IPS DF 6.9 (cell line): ENCODE results near the gene CD8B2.
"Not testable (repeated sequence)": the region's sequence is repeated elsewhere in the genome, so short reads cannot be mapped to it uniquely, and the experiment has no call there.

Experiments used
- DNase-seq: peaks from one replicate; pipeline ENCODE4 v3.0.0-alpha.2; 2013; ENCODE audit warnings: low read depth, low spot score
- H3K27ac ChIP-seq: one replicate; pipeline ENCODE4 v1.5.1; 2013; ENCODE audit warnings: low read length, control low read depth
- H3K27me3 ChIP-seq: 2 replicates; pipeline ENCODE4 v1.6.1; 2013; ENCODE audit warnings: mild to moderate bottlenecking, low read length; ENCODE audit not compliant: control insufficient read depth, insufficient read depth
- H3K36me3 ChIP-seq: 2 replicates; pipeline ENCODE4 v1.6.1; 2013; ENCODE audit warnings: low read length; ENCODE audit not compliant: control insufficient read depth, insufficient read depth
- H3K4me1 ChIP-seq: 2 replicates; pipeline ENCODE4 v1.6.1; 2013; ENCODE audit warnings: low read length; ENCODE audit not compliant: control insufficient read depth, insufficient read depth
- H3K4me3 ChIP-seq: 2 replicates; pipeline ENCODE4 v1.5.1; 2013; ENCODE audit warnings: mild to moderate bottlenecking, low read length
- H3K9me3 ChIP-seq: 2 replicates; pipeline ENCODE4 v1.6.1; 2013; ENCODE audit warnings: low read length, inconsistent platforms; ENCODE audit not compliant: control insufficient read depth, insufficient read depth
- WGBS: extraction: QIAGEN DNeasy Blood & Tissue Kit; methylation state at CpG from one replicate; pipeline ENCODE4 v1.1.7; 2013; ENCODE audit warnings: mixed read lengths, missing lambda C conversion rate; ENCODE audit not compliant: insufficient read length, insufficient coverage; 5-methylcytosine and 5-hydroxymethylcytosine counted together

Gene CD8B2

GRCh38 chr2:106492913-106493312 lies 5.7 kb downstream of the CD8B2 start:
- not testable (repeated sequence) for DNase-seq, H3K27me3 ChIP-seq, H3K4me1 ChIP-seq, H3K27ac ChIP-seq, H3K4me3 ChIP-seq, H3K36me3 ChIP-seq, H3K9me3 ChIP-seq
- no CpG with 5 or more reads among the region's 6 CpGs for WGBS

GRCh38 chr2:106498549-106498948 lies 11.4 kb downstream of the CD8B2 start:
- not testable (repeated sequence) for H3K27ac ChIP-seq, H3K27me3 ChIP-seq, H3K4me1 ChIP-seq, DNase-seq, H3K4me3 ChIP-seq, H3K9me3 ChIP-seq, H3K36me3 ChIP-seq
- no CpG with 5 or more reads among the region's 1 CpG for WGBS

GRCh38 chr2:106500350-106500749 lies 13.2 kb downstream of the CD8B2 start:
- H3K9me3 ChIP-seq, H3K4me1 ChIP-seq, H3K27me3 ChIP-seq, DNase-seq, H3K36me3 ChIP-seq, H3K27ac ChIP-seq, H3K4me3 ChIP-seq: not testable (repeated sequence)
- WGBS = no CpG with 5 or more reads among the region's 7 CpGs

GRCh38 chr2:106502351-106502750 lies 15.2 kb downstream of the CD8B2 start:
- H3K4me3 ChIP-seq, H3K27me3 ChIP-seq, H3K9me3 ChIP-seq, H3K27ac ChIP-seq, DNase-seq, H3K36me3 ChIP-seq, H3K4me1 ChIP-seq: not testable (repeated sequence)
- no CpG with 5 or more reads among the region's 8 CpGs for WGBS

GRCh38 chr2:106504192-106504591 lies 17.0 kb downstream of the CD8B2 start:
- WGBS = no CpG with 5 or more reads among the region's 11 CpGs
- H3K9me3 ChIP-seq, H3K4me3 ChIP-seq, H3K27me3 ChIP-seq, H3K27ac ChIP-seq, H3K36me3 ChIP-seq, H3K4me1 ChIP-seq, DNase-seq: not testable (repeated sequence)

- not testable (repeated sequence) for H3K9me3 ChIP-seq, H3K27me3 ChIP-seq, DNase-seq, H3K4me3 ChIP-seq, H3K27ac ChIP-seq, H3K4me1 ChIP-seq, H3K36me3 ChIP-seq
- no CpG with 5 or more reads among the region's 4 CpGs for WGBS
These were observed 17.6 kb downstream of the CD8B2 start for GRCh38 chr2:106504787-106505186.

GRCh38 chr2:106506002-106506687 lies 19.0 kb downstream of the CD8B2 start:
- H3K36me3 ChIP-seq, H3K27ac ChIP-seq, H3K4me1 ChIP-seq, H3K4me3 ChIP-seq, H3K9me3 ChIP-seq, H3K27me3 ChIP-seq, DNase-seq: not testable (repeated sequence)
- WGBS = no CpG with 5 or more reads among the region's 9 CpGs

GRCh38 chr2:106508660-106509373 lies 21.7 kb downstream of the CD8B2 start:
- not testable (repeated sequence) for H3K36me3 ChIP-seq, H3K27me3 ChIP-seq, H3K27ac ChIP-seq, H3K4me1 ChIP-seq, H3K4me3 ChIP-seq, H3K9me3 ChIP-seq, DNase-seq
- WGBS = no CpG with 5 or more reads among the region's 11 CpGs

- not testable (repeated sequence) for H3K4me3 ChIP-seq, H3K27me3 ChIP-seq, H3K27ac ChIP-seq, H3K4me1 ChIP-seq, DNase-seq, H3K36me3 ChIP-seq, H3K9me3 ChIP-seq
- WGBS = no CpG with 5 or more reads among the region's 6 CpGs
These were observed 22.2 kb downstream of the CD8B2 start for GRCh38 chr2:106509374-106509770.

GRCh38 chr2:106510791-106511190 lies 23.6 kb downstream of the CD8B2 start:
- not testable (repeated sequence) for H3K27me3 ChIP-seq, H3K36me3 ChIP-seq, H3K4me1 ChIP-seq, DNase-seq, H3K27ac ChIP-seq, H3K4me3 ChIP-seq, H3K9me3 ChIP-seq
- no CpG with 5 or more reads among the region's 4 CpGs for WGBS

GRCh38 chr2:106511476-106511901 lies 24.3 kb downstream of the CD8B2 start:
- not testable (repeated sequence) for H3K9me3 ChIP-seq, H3K36me3 ChIP-seq, DNase-seq, H3K4me1 ChIP-seq, H3K27ac ChIP-seq, H3K4me3 ChIP-seq, H3K27me3 ChIP-seq
- WGBS = no CpG with 5 or more reads among the region's 16 CpGs
